Panc1 (cell line): ENCODE measurements around the gene FAN1.

ENCODE experiments used
- POLR2AphosphoS5 ChIP-seq: IDR thresholded peaks from 2 replicates; pipeline ENCODE4 v1.6.1; 2012; ENCODE audit warnings: mild to moderate bottlenecking, low read depth, low read length, moderate library complexity
- REST ChIP-seq, 2 experiments: IDR thresholded peaks; 2 replicates each; pipeline ENCODE4 v1.6.1; 2011 to 2012; ENCODE audit warnings: low read depth in 2 of 2, control low read depth in 1 of 2, low read length in 1 of 2, mild to moderate bottlenecking in 1 of 2, moderate library complexity in 1 of 2; ENCODE audit not compliant: insufficient read depth in 1 of 2
- TCF7L2 ChIP-seq: IDR thresholded peaks from 2 replicates; pipeline ENCODE4 v1.6.1; 2011; ENCODE audit warnings: mild to moderate bottlenecking, low read depth, low read length, inconsistent platforms
- TF ChIP-seq, protein P1 (sequence below): fragments of 450-650 bp; IDR thresholded peaks from 2 replicates; pipeline ENCODE4 v1.5.1; 2017; ENCODE audit warnings: mild to moderate bottlenecking

- no peak for TF ChIP-seq POLR2AphosphoS5
- TF ChIP-seq REST (IDR thresholded peaks at IDR 0.05; ENCODE audit: insufficient read depth in 1 of 2, low read depth in 2 of 2, low read length in 1 of 2), result no peak
- TF ChIP-seq TCF7L2, result no peak
- TF ChIP-seq, protein P1, sequence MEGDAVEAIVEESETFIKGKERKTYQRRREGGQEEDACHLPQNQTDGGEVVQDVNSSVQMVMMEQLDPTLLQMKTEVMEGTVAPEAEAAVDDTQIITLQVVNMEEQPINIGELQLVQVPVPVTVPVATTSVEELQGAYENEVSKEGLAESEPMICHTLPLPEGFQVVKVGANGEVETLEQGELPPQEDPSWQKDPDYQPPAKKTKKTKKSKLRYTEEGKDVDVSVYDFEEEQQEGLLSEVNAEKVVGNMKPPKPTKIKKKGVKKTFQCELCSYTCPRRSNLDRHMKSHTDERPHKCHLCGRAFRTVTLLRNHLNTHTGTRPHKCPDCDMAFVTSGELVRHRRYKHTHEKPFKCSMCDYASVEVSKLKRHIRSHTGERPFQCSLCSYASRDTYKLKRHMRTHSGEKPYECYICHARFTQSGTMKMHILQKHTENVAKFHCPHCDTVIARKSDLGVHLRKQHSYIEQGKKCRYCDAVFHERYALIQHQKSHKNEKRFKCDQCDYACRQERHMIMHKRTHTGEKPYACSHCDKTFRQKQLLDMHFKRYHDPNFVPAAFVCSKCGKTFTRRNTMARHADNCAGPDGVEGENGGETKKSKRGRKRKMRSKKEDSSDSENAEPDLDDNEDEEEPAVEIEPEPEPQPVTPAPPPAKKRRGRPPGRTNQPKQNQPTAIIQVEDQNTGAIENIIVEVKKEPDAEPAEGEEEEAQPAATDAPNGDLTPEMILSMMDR, result no peak
These were observed 20.6 kb downstream of the FAN1 start for GRCh38 chr15:30924353-30924752.
